ENCODE measurements around the gene PALM2AKAP2.

The PALM2AKAP2 gene

DNA sequence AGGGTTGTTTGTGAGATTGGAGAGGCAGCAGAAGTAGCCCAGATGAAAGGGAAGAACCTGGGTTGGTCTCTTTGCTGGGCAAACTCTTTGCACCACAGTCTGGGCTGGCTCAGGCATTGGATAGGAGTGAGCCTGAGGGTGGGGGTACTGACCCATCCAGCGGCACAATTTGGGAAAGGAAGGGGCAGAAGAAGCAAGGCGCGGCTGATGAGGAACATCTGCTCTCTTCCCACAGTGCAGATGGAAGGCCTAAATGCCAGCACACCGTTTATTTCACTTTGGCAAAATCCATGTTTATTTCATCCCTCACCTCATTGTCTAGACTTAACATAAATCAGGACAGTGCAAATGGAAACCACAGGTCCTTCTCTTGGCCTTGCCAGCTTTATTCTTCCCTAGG, 32.3 kb downstream of the PALM2AKAP2 start:
- TF ChIP-seq, protein P1, sequence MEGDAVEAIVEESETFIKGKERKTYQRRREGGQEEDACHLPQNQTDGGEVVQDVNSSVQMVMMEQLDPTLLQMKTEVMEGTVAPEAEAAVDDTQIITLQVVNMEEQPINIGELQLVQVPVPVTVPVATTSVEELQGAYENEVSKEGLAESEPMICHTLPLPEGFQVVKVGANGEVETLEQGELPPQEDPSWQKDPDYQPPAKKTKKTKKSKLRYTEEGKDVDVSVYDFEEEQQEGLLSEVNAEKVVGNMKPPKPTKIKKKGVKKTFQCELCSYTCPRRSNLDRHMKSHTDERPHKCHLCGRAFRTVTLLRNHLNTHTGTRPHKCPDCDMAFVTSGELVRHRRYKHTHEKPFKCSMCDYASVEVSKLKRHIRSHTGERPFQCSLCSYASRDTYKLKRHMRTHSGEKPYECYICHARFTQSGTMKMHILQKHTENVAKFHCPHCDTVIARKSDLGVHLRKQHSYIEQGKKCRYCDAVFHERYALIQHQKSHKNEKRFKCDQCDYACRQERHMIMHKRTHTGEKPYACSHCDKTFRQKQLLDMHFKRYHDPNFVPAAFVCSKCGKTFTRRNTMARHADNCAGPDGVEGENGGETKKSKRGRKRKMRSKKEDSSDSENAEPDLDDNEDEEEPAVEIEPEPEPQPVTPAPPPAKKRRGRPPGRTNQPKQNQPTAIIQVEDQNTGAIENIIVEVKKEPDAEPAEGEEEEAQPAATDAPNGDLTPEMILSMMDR (IDR thresholded peaks at IDR 0.05), result no peak
- no peak for DNase-seq (ENCODE audit: low spot score)
- Histone ChIP-seq H3K27ac (no peak overlapping the region), H3K4me3 (no peak overlapping the region)

DNA sequence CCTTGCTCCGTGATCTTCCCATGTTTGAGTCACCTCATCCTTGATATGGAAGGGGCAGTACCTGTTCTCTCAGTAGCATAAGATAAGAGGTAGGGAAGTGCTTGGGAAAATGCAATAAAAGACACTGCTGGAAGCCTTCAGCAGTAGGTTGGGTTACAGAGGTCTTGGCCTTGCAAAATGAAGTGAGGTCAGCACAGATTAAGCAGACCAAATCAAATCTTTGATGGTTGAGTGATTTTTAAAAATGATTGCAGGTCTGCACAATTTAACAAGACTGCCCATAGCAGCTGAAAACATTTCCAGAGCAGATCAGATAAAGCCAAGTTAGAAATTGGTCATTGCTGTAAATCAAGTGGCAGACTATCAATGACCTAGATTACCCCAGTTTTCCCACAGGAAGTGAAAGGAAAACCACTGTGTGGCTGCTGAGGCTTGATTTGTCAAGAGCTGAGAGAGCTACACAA, 32.9 kb downstream of the PALM2AKAP2 start:
- DNase-seq (ENCODE audit: low spot score), result no peak
- TF ChIP-seq, protein P1 (IDR thresholded peaks at IDR 0.05), result no peak
- no peak overlapping the region for H3K27ac ChIP-seq
- H3K4me3 ChIP-seq, result no peak overlapping the region

DNA sequence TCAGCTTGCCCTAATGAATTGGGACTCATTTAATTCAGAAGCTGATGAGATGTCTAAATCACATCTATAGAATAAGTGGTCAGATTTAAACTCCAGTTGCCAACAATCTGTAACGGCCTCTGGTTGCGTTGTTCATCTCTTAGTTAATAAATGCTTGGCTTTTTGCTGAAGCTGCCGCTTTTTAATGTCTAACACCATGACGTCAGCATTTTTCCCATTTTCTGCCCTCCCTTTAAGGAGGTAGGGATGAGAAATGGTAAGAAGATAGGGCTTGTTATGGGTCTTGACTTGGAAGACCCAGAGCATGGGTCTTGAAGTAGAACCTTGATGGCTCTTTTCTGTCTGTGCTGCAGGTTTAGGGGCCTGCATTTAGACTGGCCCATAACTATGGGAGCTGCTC, 33.3 kb downstream of the PALM2AKAP2 start:
- no peak overlapping the region for H3K27ac ChIP-seq
- TF ChIP-seq, protein P1 (IDR thresholded peaks at IDR 0.05), result no peak
- DNase-seq (ENCODE audit: low spot score), result no peak

DNA sequence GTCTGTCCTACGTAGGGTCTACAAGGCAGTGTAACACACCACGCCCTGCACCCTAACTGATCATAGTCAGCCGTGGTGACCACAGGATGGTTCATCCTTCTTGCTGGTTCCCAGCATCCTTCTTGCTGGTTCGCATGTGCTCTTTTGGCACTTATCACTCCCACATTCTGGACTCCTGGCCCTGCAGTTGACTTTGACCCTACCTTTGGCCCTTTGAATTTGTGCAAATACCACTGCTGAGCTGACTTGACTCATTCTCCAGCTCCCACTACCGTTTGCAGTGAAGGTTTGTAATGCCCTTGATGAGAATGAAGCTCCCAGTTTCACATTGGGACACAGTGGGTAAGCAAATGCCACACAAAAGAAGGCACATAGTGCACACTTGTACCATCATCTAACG, 33.8 kb downstream of the PALM2AKAP2 start:
- no peak for DNase-seq (ENCODE audit: low spot score)
- H3K4me3 ChIP-seq, result no peak overlapping the region
- TF ChIP-seq, protein P1 (IDR thresholded peaks at IDR 0.05), result no peak
- H3K27ac ChIP-seq, result no peak overlapping the region

More for the DNA sequence above, 33.3 kb downstream of the PALM2AKAP2 start:
- no peak overlapping the region for H3K4me3 ChIP-seq

DNA sequence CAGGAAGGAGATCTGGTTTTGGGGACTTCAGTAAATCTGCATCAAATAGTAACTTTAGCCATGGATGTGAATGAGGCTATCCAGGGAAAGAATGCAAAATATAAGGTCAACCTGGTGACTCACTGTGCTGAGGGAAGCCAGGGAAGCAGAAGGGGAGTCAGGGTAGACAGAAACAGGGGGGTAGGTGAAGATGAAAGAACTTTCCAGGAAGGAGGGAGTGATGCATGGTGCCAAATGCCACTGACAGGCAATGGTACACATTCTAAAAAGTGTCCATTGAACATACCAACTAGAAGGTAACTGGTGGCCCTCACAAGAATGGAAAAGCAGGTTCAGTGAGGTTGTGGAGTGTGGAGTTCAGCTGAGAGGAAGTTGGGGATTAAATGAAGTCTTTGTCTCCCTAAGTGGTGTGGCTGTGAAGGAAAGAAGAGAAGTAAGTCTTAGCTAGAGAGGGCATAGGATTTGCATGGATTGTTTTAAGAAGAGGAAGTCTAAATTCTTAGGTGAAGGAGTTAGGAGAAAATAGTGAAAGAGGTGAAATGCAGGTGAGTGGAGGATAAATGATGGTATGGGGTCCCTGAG, 35.5 kb downstream of the PALM2AKAP2 start:
- Histone ChIP-seq H3K27ac (peak overlapping the region; percentile 59 to 67), H3K4me3 (no peak overlapping the region)
- DNase-seq (ENCODE audit: low spot score), result no peak
- TF ChIP-seq, protein P1 (IDR thresholded peaks at IDR 0.05), result no peak

DNA sequence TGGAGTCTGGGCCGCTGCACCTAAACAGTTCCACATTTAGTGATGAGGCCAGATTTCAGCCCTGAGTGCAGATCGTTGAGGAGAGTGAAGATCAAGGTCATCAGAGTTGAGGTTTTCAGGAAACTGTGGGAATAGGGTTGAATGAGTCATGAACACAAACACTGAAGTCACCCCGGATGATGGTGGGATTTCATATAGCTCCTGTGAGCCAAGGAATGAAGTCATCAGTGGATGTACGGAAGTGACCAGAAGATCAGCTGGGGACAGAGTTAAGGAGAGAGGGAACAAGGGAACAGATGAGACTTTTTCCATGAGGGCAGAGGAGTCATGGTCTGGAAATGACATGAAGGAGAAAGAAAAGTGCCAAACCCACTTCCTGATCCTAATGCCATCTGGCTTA, 36.5 kb downstream of the PALM2AKAP2 start:
- DNase-seq (ENCODE audit: low spot score), result no peak
- TF ChIP-seq, protein P1 (IDR thresholded peaks at IDR 0.05), result no peak
- H3K27ac ChIP-seq, result peak overlapping the region; percentile 59 to 67
- H3K4me3 ChIP-seq, result no peak overlapping the region

DNA sequence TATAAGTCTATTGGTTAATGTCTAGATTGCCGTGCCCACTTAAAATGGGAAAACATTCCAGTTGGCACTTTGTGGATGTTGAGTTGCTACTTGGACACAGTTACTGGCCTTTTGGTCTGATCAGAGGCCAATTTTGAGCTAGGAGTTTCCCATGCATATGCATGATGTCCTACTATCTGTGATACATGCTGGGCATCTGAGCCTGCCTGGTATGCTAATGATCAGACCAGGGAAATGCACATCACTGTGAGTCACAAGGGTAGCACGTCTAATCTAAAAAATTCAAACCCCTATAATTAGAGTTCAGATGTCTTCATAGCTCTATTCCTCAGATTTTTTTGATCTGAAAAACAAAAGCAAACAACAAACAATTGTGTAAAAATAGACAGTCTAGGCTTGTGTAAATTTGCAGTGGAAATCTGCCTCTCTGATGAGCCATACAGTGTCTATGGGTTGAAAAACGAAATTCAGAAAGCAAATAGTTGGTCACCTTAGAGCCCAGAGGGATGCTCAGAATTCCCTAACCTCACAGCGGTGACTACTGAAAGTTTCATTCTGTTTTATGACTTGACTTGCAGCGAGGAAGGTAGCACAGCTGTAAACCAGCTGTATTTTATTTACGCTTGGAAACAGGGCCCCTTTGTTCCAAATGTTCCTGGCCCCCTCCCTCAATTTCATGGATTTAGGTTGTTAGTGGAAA, 37.3 kb downstream of the PALM2AKAP2 start:
- no peak overlapping the region for H3K4me3 ChIP-seq
- DNase-seq (ENCODE audit: low spot score), result no peak
- peak overlapping the region; percentile 59 to 67 for H3K27ac ChIP-seq
- TF ChIP-seq, protein P1 (IDR thresholded peaks at IDR 0.05), result no peak

Measured in coronary artery (tissue), 2 donors.